Measurements from ENCODE around the gene DND1. TPM values are rescaled to one million over a fixed set of nuclear protein-coding genes. Genes with fewer than 3 reads are reported as not detected.

Gene DND1
- total RNA-seq, 2 donors from 2014 or later = 0.54 to 1.8 TPM

DNA sequence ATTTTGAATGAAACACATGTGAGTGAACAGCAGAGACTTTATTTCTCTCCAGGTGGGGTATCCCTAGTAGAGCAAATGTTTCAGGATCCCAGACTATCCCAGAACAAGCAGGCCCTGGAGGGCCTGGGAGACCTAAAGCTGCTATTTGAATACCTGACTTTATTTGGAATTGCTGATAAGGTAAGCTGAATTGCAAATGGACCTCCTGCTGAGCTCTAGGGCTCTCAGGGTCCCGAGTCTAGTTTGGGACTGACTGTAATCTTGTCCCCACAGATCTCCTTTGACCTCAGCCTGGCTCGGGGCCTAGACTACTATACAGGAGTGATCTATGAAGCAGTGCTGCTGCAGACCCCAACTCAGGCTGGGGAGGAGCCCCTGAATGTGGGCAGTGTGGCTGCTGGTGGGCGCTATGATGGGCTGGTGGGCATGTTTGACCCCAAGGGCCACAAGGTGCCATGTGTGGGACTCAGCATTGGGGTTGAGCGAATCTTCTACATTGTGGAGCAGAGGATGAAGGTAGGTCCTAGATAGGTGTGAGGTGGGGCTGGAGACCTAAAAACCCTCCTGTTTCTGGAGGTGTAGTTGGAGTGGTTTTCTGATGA is 23.6 kb upstream of the DND1 start:
- TF ChIP-seq, protein P1, sequence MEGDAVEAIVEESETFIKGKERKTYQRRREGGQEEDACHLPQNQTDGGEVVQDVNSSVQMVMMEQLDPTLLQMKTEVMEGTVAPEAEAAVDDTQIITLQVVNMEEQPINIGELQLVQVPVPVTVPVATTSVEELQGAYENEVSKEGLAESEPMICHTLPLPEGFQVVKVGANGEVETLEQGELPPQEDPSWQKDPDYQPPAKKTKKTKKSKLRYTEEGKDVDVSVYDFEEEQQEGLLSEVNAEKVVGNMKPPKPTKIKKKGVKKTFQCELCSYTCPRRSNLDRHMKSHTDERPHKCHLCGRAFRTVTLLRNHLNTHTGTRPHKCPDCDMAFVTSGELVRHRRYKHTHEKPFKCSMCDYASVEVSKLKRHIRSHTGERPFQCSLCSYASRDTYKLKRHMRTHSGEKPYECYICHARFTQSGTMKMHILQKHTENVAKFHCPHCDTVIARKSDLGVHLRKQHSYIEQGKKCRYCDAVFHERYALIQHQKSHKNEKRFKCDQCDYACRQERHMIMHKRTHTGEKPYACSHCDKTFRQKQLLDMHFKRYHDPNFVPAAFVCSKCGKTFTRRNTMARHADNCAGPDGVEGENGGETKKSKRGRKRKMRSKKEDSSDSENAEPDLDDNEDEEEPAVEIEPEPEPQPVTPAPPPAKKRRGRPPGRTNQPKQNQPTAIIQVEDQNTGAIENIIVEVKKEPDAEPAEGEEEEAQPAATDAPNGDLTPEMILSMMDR (IDR thresholded peaks at IDR 0.05) = no peak
- no peak overlapping the region for H3K27ac ChIP-seq
- peaks cover 15 to 31% of the 10 kb centered on the region in 2 donors for H3K4me1 ChIP-seq (ENCODE audit: control insufficient read depth in 1 of 2, low read depth in 2 of 2)
- H3K27me3 ChIP-seq (replicated peaks; ENCODE audit: insufficient read depth) = no peaks in the 10 kb centered on the region
- no peak for ATAC-seq (ENCODE audit: insufficient number of reproducible peaks, low FRiP score, low read depth)
- no peaks in the 10 kb centered on the region for H3K9me3 ChIP-seq
- DNase-seq (ENCODE audit: low spot score) = no peak
- H3K36me3 ChIP-seq = peaks cover 59% of the 10 kb centered on the region
- no peak overlapping the region for H3K4me3 ChIP-seq

DNA sequence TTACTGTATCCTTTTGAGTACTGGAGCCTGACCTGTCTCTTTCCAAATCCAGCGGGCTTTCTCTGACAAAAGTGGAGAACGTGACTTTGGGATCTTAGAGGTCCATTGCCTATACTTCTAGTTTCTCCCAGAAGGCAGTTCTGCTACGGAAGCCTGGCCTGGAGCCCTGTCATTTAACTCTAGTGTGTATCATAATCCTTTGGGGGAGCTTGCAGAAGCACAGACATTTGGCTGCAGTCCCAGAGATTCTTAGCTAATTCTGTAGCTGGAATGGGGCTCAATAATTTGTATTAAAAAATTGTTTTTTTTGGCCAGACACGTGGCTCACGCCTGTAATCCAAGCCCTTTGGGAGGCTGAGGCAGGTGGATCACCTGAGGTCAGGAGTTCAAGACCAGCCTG is 20.9 kb upstream of the DND1 start:
- no peaks in the 10 kb centered on the region for H3K9me3 ChIP-seq
- no peak overlapping the region for H3K27ac ChIP-seq
- DNase-seq (ENCODE audit: low spot score) (no peak), ATAC-seq (ENCODE audit: insufficient number of reproducible peaks, low FRiP score, low read depth) (no peak)
- peaks cover 12 to 30% of the 10 kb centered on the region in 2 donors for H3K4me1 ChIP-seq (ENCODE audit: control insufficient read depth in 1 of 2, low read depth in 2 of 2)
- H3K27me3 ChIP-seq (replicated peaks; ENCODE audit: insufficient read depth) = no peaks in the 10 kb centered on the region
- H3K4me3 ChIP-seq = no peak overlapping the region
- H3K36me3 ChIP-seq = peaks cover 54% of the 10 kb centered on the region
- TF ChIP-seq, protein P1 (IDR thresholded peaks at IDR 0.05) = no peak

DNA sequence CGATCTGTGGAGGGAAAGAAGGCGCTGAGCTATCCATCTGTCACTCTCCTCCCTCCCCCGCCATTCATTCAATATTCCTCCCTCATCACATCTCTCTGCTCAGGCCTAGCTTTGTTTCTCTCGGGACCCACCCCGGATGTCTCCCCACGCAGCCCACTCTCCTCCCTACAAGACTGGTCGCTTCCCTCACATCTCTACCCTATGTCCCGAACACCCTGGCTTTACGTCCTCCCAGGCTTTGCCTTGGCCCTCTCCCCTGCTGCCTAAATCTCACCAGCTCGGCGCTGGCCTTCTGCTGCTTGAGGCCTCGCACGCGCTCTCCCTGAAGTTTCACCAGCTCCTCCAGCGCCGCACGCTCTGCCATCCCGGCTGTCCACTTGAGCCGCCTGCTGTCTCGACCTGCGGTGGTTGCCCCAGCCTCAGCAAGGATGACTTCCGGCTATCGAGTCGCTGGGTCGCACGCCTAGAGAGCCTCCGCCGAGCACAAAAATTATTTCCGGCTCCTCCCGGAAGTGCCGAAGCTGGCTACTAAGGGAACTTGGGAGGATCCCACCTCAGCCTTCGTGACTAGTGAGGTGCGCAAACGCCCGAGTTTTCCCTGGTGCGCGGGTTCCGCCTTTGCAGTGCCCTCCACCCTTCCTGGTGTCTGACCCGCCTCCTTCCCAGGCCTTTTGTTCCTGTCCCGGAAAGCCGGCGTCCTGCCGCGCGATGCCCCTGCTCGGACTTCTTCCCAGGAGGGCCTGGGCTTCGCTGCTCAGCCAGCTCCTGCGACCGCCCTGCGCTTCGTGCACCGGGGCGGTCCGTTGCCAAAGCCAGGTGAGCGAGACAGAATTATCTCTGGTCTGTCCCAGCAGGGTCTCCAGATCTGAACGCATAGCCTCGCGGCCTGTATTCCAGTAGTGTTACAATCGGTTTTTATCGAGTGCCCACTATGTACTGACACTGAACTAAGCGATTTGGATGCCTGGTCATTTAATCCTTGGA is 17.9 kb upstream of the DND1 start, which contains the start of the genes HARS1 and HARS2:
TSS of gene HARS1 (minus strand) at position 430 of the 984 bp plus-strand sequence. CDS start at position 364, 66 bp downstream.
TSS of gene HARS2 (plus strand) at position 515 of the 984 bp plus-strand sequence. CDS start at position 709, 194 bp downstream.
- TF ChIP-seq, protein P1 (IDR thresholded peaks at IDR 0.05) = no peak
- Histone ChIP-seq H3K4me3 (peak within 1 kb of the TSS; percentile 85), H3K27me3 (replicated peaks; ENCODE audit: insufficient read depth) (no peaks in the 10 kb centered on the region), H3K9me3 (no peaks in the 10 kb centered on the region), H3K27ac (peak within 1 kb of the TSS; percentile 71 to 81), H3K4me1 (ENCODE audit: control insufficient read depth in 1 of 2, low read depth in 2 of 2) (peaks cover 12 to 30% of the 10 kb centered on the region in 2 donors), H3K36me3 (peaks cover 32% of the 10 kb centered on the region)
- ATAC-seq (ENCODE audit: insufficient number of reproducible peaks, low FRiP score, low read depth) = peak; percentile 92
- DNase-seq (ENCODE audit: low spot score) = peak; percentile 74

DNA sequence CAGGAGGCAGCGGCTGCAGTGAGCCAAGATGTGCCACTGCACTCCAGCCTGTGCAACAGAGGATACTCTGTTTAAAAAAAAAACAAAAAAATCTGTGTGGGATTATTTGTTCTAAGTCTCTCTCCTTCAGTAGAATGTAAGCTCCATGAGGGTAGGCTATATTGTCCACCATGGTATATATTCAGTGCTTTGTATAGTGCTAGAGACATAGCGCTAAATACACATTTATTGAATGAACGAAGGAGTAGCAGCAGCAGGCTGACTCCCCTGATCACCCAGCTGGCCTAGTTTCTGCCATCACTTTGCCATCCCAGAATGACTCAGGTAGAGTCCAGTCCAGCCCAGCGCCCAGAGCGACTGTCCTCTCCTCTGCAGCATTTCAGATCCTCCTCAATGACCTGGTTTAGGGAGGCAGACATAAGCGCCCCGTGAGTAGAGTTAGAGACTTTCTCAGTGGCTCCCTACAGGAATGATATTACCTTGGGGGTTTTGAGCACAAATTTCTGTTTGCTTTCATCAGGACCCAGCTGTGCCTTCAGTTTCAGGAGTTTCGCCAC is 17.1 kb upstream of the DND1 start:
- Histone ChIP-seq H3K36me3 (peaks cover 24% of the 10 kb centered on the region), H3K4me3 (peak overlapping the region; percentile 85), H3K4me1 (ENCODE audit: control insufficient read depth in 1 of 2, low read depth in 2 of 2) (peaks cover 12 to 30% of the 10 kb centered on the region in 2 donors), H3K9me3 (no peaks in the 10 kb centered on the region), H3K27ac (peak overlapping the region; percentile 71 to 81), H3K27me3 (replicated peaks; ENCODE audit: insufficient read depth) (no peaks in the 10 kb centered on the region)
- TF ChIP-seq, protein P1 (IDR thresholded peaks at IDR 0.05) = no peak
- DNase-seq (ENCODE audit: low spot score) = no peak
- ATAC-seq (ENCODE audit: insufficient number of reproducible peaks, low FRiP score, low read depth) = no peak

DNA sequence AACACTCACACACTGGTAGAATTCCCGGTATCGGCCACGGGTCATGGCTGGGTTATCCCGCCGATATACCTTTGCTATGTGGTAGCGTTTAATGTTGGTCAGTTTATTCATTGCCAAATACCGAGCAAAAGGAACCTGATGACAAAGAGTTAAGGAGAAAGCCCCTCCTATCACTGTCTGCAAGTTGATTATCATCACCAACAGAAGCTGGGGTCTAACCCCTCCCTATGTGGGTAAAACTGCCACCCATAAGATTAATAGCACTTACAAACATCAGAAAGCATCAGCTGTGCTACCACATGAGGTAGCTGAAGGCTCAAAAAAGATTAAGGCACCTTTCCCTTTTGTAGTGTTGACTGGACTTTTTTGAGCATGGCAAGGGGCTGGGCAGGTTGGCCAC is 5.6 kb upstream of the DND1 start:
- TF ChIP-seq, protein P1 (IDR thresholded peaks at IDR 0.05) = no peak
- Histone ChIP-seq H3K27ac (no peak overlapping the region), H3K9me3 (no peaks in the 10 kb centered on the region), H3K4me3 (no peak overlapping the region), H3K27me3 (replicated peaks; ENCODE audit: insufficient read depth) (no peaks in the 10 kb centered on the region), H3K36me3 (peaks cover 65% of the 10 kb centered on the region), H3K4me1 (ENCODE audit: control insufficient read depth in 1 of 2, low read depth in 2 of 2) (no peaks in the 10 kb centered on the region)
- no peak for DNase-seq (ENCODE audit: low spot score)
- ATAC-seq (ENCODE audit: insufficient number of reproducible peaks, low FRiP score, low read depth) = no peak

Data from thoracic aorta (tissue), 2 donors.